ENCODE results near the gene SNX20. TPM values are rescaled to one million over a fixed set of nuclear protein-coding genes. Genes with fewer than 3 reads are reported as not detected.

Gene SNX20
- total and polyA plus RNA-seq, 2 of the 13 experiments (the other 11 are each of a cell fraction or from before 2014, with no cell fraction given): not detected

GRCh38 chr16:50692644-50692998, 11.5 kb upstream of the SNX20 start (continued):
- TF ChIP-seq ATM (IDR thresholded peaks at IDR 0.05; ENCODE audit: borderline replicate concordance) (0 out of 2 replicates have a peak, but pooled peaks have one; percentile 46), IKZF1 (IDR thresholded peaks at IDR 0.05) (0 out of 2 replicates have a peak, but pooled peaks have one; percentile 12), FOXJ3 (CRISPR knock-in tag; IDR thresholded peaks at IDR 0.05; ENCODE audit: borderline replicate concordance) (no peak), ZNF770 (CRISPR knock-in tag; IDR thresholded peaks at IDR 0.05) (no peak), BCL6 (CRISPR knock-in tag; IDR thresholded peaks at IDR 0.05) (no peak), ZNF766 (CRISPR knock-in tag; IDR thresholded peaks at IDR 0.05; ENCODE audit: borderline replicate concordance) (no peak), TOPORS (CRISPR knock-in tag; IDR thresholded peaks at IDR 0.05) (no peak), ZNF552 (CRISPR knock-in tag; IDR thresholded peaks at IDR 0.05; ENCODE audit: borderline replicate concordance) (no peak), RXRB (CRISPR knock-in tag; IDR thresholded peaks at IDR 0.05; ENCODE audit: borderline replicate concordance) (no peak), ZBTB40 (IDR thresholded peaks at IDR 0.05) (0 out of 2 replicates have a peak, but pooled peaks have one; percentile 1), ZBTB40 (CRISPR knock-in tag; IDR thresholded peaks at IDR 0.05) (no peak), IRX3 (CRISPR knock-in tag; IDR thresholded peaks at IDR 0.05; ENCODE audit: borderline replicate concordance, low read depth) (no peak), MNT (IDR thresholded peaks at IDR 0.05) (peak; percentile 44), NR0B2 (CRISPR knock-in tag; IDR thresholded peaks at IDR 0.05) (no peak), NKX3-1 (CRISPR knock-in tag; IDR thresholded peaks at IDR 0.05) (no peak), SIX4 (CRISPR knock-in tag; IDR thresholded peaks at IDR 0.05) (no peak), CEBPB (IDR thresholded peaks at IDR 0.05; ENCODE audit: borderline replicate concordance, low read depth, low read length) (no peak), ATF7-NPFF (CRISPR knock-in tag; IDR thresholded peaks at IDR 0.05; ENCODE audit: low read depth) (no peak)

All from HepG2 (cell line).